Measurements from ENCODE around the gene ADORA2B. TPM values are rescaled to one million over a fixed set of nuclear protein-coding genes. Genes with fewer than 3 reads are reported as not detected.

The ADORA2B gene
- total RNA-seq, 1 donor from 2014 or later: 13.0 TPM

DNA sequence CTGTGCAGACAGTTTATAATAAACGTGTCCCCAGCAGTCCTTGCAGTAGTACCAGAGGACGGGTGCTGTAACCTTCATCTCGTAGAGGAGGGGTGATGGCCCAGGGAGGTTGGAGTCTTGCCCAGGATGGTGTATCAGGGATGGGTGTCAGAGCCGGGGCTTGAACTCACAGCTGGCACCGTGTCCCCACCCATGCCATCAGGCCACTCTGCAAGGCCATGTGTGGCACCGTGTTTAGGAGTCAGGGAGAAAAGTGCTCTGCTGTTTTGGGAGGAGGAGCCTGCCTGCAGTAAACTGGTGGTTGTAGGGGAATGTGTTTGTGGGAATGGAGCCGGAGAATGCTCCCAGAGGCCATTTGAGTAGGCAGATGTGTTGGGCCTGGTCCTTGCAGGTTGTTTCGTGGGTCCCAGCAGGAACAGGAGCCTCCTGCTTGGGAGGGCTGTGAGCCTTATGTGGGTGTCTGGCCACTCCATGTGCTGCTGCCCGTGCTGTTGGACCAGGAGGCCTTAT, 1.7 kb downstream of the ADORA2B start:
- Histone ChIP-seq H3K4me3 (ENCODE audit: low read depth, low read length) (no peak overlapping the region), H3K36me3 (ENCODE audit: control insufficient read depth, insufficient read depth, low read length) (no peaks in the 10 kb centered on the region), H3K27me3 (ENCODE audit: control insufficient read depth, insufficient read depth, low read length) (no peaks in the 10 kb centered on the region)
- DNase-seq (ENCODE audit: low read depth): no peak
- TF ChIP-seq, protein P1, sequence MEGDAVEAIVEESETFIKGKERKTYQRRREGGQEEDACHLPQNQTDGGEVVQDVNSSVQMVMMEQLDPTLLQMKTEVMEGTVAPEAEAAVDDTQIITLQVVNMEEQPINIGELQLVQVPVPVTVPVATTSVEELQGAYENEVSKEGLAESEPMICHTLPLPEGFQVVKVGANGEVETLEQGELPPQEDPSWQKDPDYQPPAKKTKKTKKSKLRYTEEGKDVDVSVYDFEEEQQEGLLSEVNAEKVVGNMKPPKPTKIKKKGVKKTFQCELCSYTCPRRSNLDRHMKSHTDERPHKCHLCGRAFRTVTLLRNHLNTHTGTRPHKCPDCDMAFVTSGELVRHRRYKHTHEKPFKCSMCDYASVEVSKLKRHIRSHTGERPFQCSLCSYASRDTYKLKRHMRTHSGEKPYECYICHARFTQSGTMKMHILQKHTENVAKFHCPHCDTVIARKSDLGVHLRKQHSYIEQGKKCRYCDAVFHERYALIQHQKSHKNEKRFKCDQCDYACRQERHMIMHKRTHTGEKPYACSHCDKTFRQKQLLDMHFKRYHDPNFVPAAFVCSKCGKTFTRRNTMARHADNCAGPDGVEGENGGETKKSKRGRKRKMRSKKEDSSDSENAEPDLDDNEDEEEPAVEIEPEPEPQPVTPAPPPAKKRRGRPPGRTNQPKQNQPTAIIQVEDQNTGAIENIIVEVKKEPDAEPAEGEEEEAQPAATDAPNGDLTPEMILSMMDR (IDR thresholded peaks at IDR 0.05; ENCODE audit: insufficient read depth, low read length, poor library complexity, severe bottlenecking): no peak

DNA sequence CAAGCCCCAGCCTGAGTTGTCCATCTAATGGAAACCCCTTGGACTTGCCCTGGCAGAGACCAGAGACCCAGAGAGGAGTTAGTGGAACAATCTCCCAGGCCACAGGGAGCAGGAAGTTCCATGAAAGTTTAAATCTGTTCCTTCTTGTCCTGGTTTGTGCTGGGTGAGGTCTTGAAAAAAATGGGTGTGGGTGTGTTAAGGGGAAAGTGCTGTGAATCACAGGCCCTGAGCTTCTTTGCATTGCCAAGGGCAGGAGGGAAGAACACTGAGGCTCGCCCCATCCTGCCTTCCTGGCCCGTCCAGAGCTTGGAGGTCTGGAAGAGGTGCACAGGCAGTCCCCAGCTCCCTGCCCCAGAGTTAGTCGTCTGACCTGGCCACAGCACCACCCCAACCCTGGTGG, 2.3 kb downstream of the ADORA2B start:
- Histone ChIP-seq H3K4me3 (ENCODE audit: low read depth, low read length) (no peak overlapping the region), H3K27me3 (ENCODE audit: control insufficient read depth, insufficient read depth, low read length) (no peaks in the 10 kb centered on the region), H3K36me3 (ENCODE audit: control insufficient read depth, insufficient read depth, low read length) (no peaks in the 10 kb centered on the region)
- no peak for DNase-seq (ENCODE audit: low read depth)
- TF ChIP-seq, protein P1 (IDR thresholded peaks at IDR 0.05; ENCODE audit: insufficient read depth, low read length, poor library complexity, severe bottlenecking): no peak

DNA sequence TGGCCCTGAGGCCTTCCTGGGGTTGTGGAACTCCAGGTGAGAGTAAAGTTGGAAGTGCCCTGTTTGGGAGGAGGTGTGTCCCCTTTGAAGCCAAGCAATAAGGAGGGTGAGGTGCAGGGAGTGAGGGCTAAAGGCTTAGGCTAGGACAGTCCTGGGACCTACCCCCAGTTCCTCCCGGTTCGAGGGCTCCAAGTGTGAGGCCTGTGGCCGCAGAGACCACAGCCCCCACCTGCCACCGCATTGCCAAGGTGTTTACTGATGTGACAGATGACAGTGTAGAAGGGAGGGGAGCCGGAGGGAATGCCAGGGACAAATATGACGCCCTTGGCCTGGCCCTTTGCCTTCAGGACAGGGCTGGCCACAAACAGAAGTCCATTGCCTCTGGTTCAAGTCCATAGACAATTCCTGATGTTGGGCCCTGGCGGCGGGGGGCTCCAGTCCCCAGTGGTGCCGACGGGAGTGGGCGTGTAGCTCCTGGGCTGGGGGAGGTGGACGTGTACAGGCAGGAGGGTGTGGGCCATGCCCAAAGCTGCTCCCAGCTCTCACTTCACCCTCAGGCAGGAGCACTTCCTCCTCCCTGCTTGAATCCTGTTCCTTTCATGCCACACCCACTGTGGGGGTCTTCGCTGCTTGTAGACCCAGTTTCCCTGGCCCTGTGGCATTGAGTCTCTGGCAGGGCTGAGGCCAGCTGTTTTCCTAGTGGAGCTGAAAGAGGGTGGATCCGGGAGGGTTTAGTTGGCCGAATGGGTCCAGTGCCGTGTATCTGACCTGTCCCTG, 3.2 kb downstream of the ADORA2B start:
- DNase-seq (ENCODE audit: low read depth): no peak
- H3K4me3 ChIP-seq (ENCODE audit: low read depth, low read length): no peak overlapping the region

DNA sequence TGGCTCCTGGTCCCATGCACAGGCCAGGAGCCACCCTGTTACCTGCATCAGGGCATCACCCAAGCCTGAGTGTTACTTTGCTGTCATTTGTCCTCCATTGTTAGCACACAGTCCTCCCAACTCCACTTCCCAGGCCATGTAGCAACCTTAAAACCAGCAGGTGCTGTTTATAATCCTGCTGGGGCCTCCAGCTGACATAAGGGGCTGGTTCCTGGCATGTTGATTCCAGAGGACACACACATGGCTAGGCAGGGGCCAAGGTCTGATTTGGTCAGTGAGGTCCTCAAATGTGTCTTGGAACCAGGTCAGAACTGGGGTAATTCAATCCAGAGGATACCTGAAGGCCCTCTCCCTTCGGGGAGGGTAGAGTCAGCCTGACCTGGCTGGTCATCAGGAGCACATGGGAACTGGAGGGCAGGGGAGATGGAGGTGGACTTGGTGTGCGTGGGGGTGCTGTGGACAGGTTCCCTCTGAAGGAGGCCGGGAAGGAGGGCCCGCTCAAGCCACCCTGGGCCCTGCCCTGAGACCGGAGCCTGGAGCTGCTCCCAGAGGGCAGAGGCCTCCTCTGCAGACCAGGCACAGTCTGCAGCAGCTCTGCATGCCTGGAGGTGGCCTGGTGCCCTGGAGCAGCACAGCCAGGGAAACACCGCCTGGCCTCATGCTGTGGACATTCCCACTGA, 6.6 kb downstream of the ADORA2B start:
- no peaks in the 10 kb centered on the region for H3K27me3 ChIP-seq (ENCODE audit: control insufficient read depth, insufficient read depth, low read length)
- H3K4me3 ChIP-seq (ENCODE audit: low read depth, low read length): no peak overlapping the region
- TF ChIP-seq, protein P1 (IDR thresholded peaks at IDR 0.05; ENCODE audit: insufficient read depth, low read length, poor library complexity, severe bottlenecking): no peak
- DNase-seq (ENCODE audit: low read depth): no peak
- H3K36me3 ChIP-seq (ENCODE audit: control insufficient read depth, insufficient read depth, low read length): no peaks in the 10 kb centered on the region

More for the DNA sequence above, 3.2 kb downstream of the ADORA2B start:
- TF ChIP-seq, protein P1 (IDR thresholded peaks at IDR 0.05; ENCODE audit: insufficient read depth, low read length, poor library complexity, severe bottlenecking): no peak
- no peaks in the 10 kb centered on the region for H3K36me3 ChIP-seq (ENCODE audit: control insufficient read depth, insufficient read depth, low read length)
- no peaks in the 10 kb centered on the region for H3K27me3 ChIP-seq (ENCODE audit: control insufficient read depth, insufficient read depth, low read length)

DNA sequence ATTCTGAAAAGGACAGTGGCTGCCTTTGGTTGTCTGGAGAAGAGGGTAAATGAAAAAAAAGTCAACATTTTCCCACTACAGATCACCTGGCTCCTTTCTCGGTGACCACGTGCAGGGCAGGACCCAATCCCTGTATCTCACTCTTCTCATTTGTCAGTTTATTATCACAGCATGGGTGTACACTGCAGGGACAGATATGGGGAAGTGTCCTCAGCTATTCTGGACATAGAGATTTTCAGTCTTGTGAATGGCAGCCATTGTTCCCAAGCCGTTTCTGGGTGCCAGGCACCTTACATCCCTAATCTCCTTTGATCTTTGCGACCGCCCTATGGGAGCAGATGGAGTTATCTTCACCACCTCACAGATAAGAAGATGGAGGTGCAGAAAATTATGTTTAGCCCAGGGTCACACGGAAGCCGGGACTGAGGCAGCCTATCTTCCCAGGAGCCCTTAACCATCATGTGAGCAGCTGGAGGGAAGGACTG, 7.2 kb downstream of the ADORA2B start:
- Histone ChIP-seq H3K27me3 (ENCODE audit: control insufficient read depth, insufficient read depth, low read length) (no peaks in the 10 kb centered on the region), H3K36me3 (ENCODE audit: control insufficient read depth, insufficient read depth, low read length) (no peaks in the 10 kb centered on the region), H3K4me3 (ENCODE audit: low read depth, low read length) (no peak overlapping the region)
- TF ChIP-seq, protein P1 (IDR thresholded peaks at IDR 0.05; ENCODE audit: insufficient read depth, low read length, poor library complexity, severe bottlenecking): no peak
- DNase-seq (ENCODE audit: low read depth): no peak
